Endodermal cell (in vitro differentiated cells): Measurements from ENCODE around the gene GTPBP10. TPM values are rescaled to one million over a fixed set of nuclear protein-coding genes. Genes with fewer than 3 reads are reported as not detected.
A peak's percentile ranks its signal among the peaks of the same experiment; 100 is the strongest.

ENCODE experiments used
- DNase-seq: peaks from one replicate; pipeline ENCODE4 v3.0.0-alpha.2; 2017
- H3K27ac ChIP-seq: 2 replicates; pipeline ENCODE4 v1.5.1; 2013; ENCODE audit warnings: mild to moderate bottlenecking, low read depth, low read length, moderate library complexity
- H3K27me3 ChIP-seq: 2 replicates; pipeline ENCODE4 v1.6.1; 2013; ENCODE audit warnings: mild to moderate bottlenecking, low read length, moderate library complexity; ENCODE audit not compliant: insufficient read depth, control insufficient read depth, poor library complexity, severe bottlenecking
- H3K36me3 ChIP-seq: 2 replicates; pipeline ENCODE4 v1.7.0; 2013; ENCODE audit warnings: mild to moderate bottlenecking, low read length, moderate library complexity; ENCODE audit not compliant: control insufficient read depth, insufficient read depth
- H3K4me1 ChIP-seq: one replicate; pipeline ENCODE4 v1.7.0; 2013; ENCODE audit warnings: low read length; ENCODE audit not compliant: control insufficient read depth, insufficient read depth
- H3K4me3 ChIP-seq: 2 replicates; pipeline ENCODE4 v1.5.1; 2013; ENCODE audit warnings: mild to moderate bottlenecking, low read length, moderate library complexity
- H3K9ac ChIP-seq: 2 replicates; pipeline ENCODE4 v1.6.1; 2013; ENCODE audit warnings: mild to moderate bottlenecking, low read length, moderate library complexity; ENCODE audit not compliant: poor library complexity, severe bottlenecking; ENCODE audit errors: extremely low read depth
- H3K9me3 ChIP-seq: 2 replicates; pipeline ENCODE4 v1.6.1; 2013; ENCODE audit warnings: mild to moderate bottlenecking, low read length, moderate library complexity; ENCODE audit not compliant: control insufficient read depth
- H3K27ac Mint-ChIP-seq: 2 replicates; pipeline ENCODE4 v1.8.0; 2020; ENCODE audit warnings: mixed read lengths
- H3K27me3 Mint-ChIP-seq: 2 replicates; pipeline ENCODE4 v1.8.0; 2021; ENCODE audit warnings: mild to moderate bottlenecking, mixed read lengths; ENCODE audit not compliant: insufficient read depth
- H3K36me3 Mint-ChIP-seq: 2 replicates; pipeline ENCODE4 v1.8.0; 2020; ENCODE audit warnings: low read depth, mixed read lengths
- H3K4me1 Mint-ChIP-seq: 2 replicates; pipeline ENCODE4 v1.8.0; 2020; ENCODE audit warnings: mixed read lengths
- H3K4me3 Mint-ChIP-seq: 2 replicates; pipeline ENCODE4 v1.8.0; 2020; ENCODE audit warnings: mild to moderate bottlenecking, moderate library complexity, mixed read lengths
- H3K9me3 Mint-ChIP-seq: 2 replicates; pipeline ENCODE4 v1.8.0; 2020; ENCODE audit warnings: mild to moderate bottlenecking, mixed read lengths
- CTCF ChIP-seq: fragments of 200-600 bp; sonication (generic); conservative IDR thresholded peaks from 2 replicates; pipeline ENCODE4 v1.5.0; 2021; ENCODE audit warnings: antibody characterized with exemption, mild to moderate bottlenecking
- WGBS, 2 experiments: methylation state at CpG; one replicate each; pipeline versions ENCODE4 v1.1.5 to v1.1.7; 2013; ENCODE audit warnings: missing lambda C conversion rate in 2 of 2, mixed read lengths in 1 of 2; ENCODE audit not compliant: insufficient coverage in 1 of 2, insufficient read length in 1 of 2; 5-methylcytosine and 5-hydroxymethylcytosine counted together
- total RNA-seq, 2 donors: library from RNA; stranded (reverse); fragmentation: NEBNext Ultra II Directional in 1 of 2; extraction: Animal tissue kit (Norgen Biotek cat#: 25700) in 1 of 2; gene quantifications; 2 replicates in 1 of 2; 3 replicates in 1 of 2; pipeline ENCODE4 v1.2.1, GENCODE V29; 2021

GTPBP10 gene
- total RNA-seq, 2 donors from 2014 or later = 24.5 to 26.3 TPM

- peak; percentile 9 for TF ChIP-seq CTCF
- Histone ChIP-seq H3K9me3 (no peaks in the 10 kb centered on the region), H3K4me3 (no peak overlapping the region), H3K27me3 (no peaks in the 10 kb centered on the region), H3K9ac (no peak overlapping the region), H3K36me3 (peaks cover 49% of the 10 kb centered on the region), H3K27ac (no peak overlapping the region), H3K4me1 (no peaks in the 10 kb centered on the region)
- Mint-ChIP-seq H3K4me1 (no peaks in the 10 kb centered on the region), H3K36me3 (peaks cover 26% of the 10 kb centered on the region), H3K27ac (no peak overlapping the region), H3K4me3 (no peak overlapping the region), H3K9me3 (no peaks in the 10 kb centered on the region), H3K27me3 (no peaks in the 10 kb centered on the region)
- DNase-seq = no peak
- 85 to 100% methylated on average over 2 of the region's 2 CpGs for WGBS, 2 experiments
Observed at GRCh38 chr7:90413185-90413528, 66.6 kb downstream of the GTPBP10 start.

- DNase-seq = no peak
- no peaks in the 10 kb centered on the region for H3K27me3 Mint-ChIP-seq
- Histone ChIP-seq H3K9ac (no peak overlapping the region), H3K27me3 (no peaks in the 10 kb centered on the region), H3K4me1 (no peaks in the 10 kb centered on the region), H3K27ac (no peak overlapping the region), H3K9me3 (peaks cover 11% of the 10 kb centered on the region), H3K36me3 (no peaks in the 10 kb centered on the region), H3K4me3 (no peak overlapping the region)
- H3K9me3 Mint-ChIP-seq = peaks cover 19% of the 10 kb centered on the region
- H3K4me1 Mint-ChIP-seq = peaks cover 10% of the 10 kb centered on the region
- H3K27ac Mint-ChIP-seq = no peak overlapping the region
- H3K4me3 Mint-ChIP-seq = no peak overlapping the region
- no peak for TF ChIP-seq CTCF
- H3K36me3 Mint-ChIP-seq = no peaks in the 10 kb centered on the region
- WGBS, 2 experiments = 95 to 97% methylated on average over 4 to 6 of the region's 6 CpGs
Observed at GRCh38 chr7:90421651-90422050, 75.1 kb downstream of the GTPBP10 start.

DNA sequence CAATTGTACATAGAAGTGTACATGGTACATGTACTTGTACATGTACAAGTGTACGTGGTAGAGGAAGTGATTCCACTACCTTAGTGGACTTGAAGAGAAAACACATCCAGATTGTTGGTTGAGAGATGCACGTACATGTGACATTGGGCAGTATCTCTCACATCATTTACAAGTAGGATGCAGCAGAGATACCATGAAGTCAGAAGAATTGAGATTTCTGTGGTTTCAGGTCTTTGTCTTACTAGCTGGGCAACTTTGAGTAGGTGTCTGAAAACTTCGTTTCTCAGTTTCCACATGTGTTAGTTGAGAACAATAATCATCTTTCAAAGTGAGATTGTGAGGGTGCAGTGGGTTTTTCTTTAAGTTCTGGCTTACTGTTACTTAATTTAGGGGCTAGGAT, 78.2 kb downstream of the GTPBP10 start:
- DNase-seq = no peak
- H3K4me3 ChIP-seq = no peak overlapping the region
- no peak for TF ChIP-seq CTCF
- WGBS, 2 experiments = 89 to 100% methylated on average over 2 to 3 of the region's 3 CpGs
- Mint-ChIP-seq H3K4me3 (no peak overlapping the region), H3K9me3 (peaks cover 19% of the 10 kb centered on the region), H3K27ac (no peak overlapping the region), H3K36me3 (no peaks in the 10 kb centered on the region), H3K4me1 (peaks cover 9% of the 10 kb centered on the region), H3K27me3 (no peaks in the 10 kb centered on the region)
- H3K27ac ChIP-seq = no peak overlapping the region
- H3K4me1 ChIP-seq = no peaks in the 10 kb centered on the region
- H3K9me3 ChIP-seq = peaks cover 11% of the 10 kb centered on the region
- H3K27me3 ChIP-seq = no peaks in the 10 kb centered on the region
- H3K9ac ChIP-seq = no peak overlapping the region
- H3K36me3 ChIP-seq = no peaks in the 10 kb centered on the region
